ENCODE measurements around the gene DCAF5.
"Not testable (repeated sequence)": the region's sequence is repeated elsewhere in the genome, so short reads cannot be mapped to it uniquely, and the experiment has no call there.

DCAF5 gene

DNA sequence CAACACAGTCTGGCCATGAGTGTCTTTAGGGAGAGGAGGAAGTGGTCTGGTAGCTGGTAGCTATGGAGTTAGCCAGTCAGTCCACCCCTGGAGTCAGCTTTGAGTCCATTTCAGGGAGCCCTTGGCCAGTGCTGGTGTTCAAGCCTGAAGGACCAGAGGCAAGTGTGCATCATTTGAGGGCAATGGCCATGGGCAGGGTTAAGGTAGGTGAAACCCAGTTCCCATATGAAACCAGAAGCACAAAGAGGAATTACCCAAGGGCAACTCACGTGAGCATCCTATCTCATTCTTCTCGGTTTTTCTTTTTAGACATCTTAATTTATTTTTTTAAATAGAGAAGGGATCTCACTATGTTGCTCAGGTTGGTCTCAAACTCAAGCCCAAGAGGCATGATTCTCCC, 112.6 kb downstream of the DCAF5 start:
- no peak for DNase-seq

DNA sequence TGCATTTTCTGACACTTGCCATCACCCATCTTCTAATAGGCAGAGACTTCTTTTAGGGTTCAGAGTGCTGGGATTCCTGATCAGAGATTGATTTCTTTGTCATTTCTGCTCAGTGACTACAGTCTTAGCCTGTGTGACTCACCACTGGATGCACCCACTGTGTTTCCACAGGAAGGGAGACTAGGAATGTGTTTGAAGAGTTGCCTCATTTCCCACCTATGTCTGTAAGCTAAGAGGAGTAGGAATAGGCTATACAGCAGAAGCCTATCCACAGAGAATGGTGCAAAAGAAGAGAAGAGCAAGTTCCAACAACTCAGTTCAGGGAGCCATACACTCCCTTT, 113.7 kb downstream of the DCAF5 start:
- no peak for DNase-seq

DNA sequence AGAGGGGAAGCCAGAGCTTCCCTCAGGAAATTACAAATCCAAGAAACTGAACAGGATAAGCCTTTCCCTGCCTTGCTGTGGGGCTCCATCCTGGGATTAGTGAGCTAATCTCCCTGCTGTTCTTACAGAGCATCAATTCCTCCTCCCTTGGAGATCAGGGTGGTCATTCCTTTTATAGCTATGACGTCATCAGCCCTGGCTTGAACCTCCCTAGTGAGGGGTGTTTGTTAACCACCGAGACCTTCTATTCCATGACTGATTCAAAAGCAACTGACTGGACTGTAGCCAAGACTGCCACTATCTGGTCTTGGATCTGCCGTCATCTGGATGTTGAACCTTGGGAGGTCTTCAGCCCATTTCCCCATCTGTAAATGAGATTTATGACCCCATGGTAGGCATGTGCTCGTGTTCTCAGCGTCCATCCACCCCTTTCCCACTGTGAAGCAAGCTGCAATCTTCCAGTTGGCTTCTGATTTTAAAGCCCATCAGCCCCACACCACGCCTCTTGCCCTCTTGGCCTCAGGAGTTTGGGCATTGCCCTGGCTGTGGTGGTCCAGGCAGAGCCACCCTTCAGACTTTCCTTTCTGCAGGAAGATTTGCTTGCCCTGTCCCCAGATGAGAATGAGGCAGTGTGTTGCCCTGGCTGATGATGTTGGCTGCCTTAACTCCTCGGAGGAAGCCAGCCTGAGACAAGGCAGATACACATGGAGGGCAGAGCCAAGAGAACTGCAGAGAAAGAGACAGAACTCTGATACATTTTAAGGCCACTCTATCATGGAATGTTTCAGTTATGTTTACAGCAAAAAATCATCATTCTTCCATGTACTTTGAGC, 114.2 kb downstream of the DCAF5 start:
- DNase-seq = no peak

GRCh38 chr14:69037790-69038454, 115.0 kb downstream of the DCAF5 start:
- no peak for DNase-seq

- no peak for DNase-seq
Observed at GRCh38 chr14:69036757-69037506, 116.0 kb downstream of the DCAF5 start.

- no peak for DNase-seq
Observed at GRCh38 chr14:69034612-69035262, 118.2 kb downstream of the DCAF5 start.

- no peak for DNase-seq
Observed at GRCh38 chr14:69027242-69027913, 125.5 kb downstream of the DCAF5 start.

GRCh38 chr14:69023035-69023434, 129.9 kb downstream of the DCAF5 start:
- no peak for DNase-seq

GRCh38 chr14:69022093-69022492, 130.8 kb downstream of the DCAF5 start:
- not testable (repeated sequence) for DNase-seq

GRCh38 chr14:69017706-69018105, 135.2 kb downstream of the DCAF5 start:
- DNase-seq = no peak

GRCh38 chr14:69014829-69015259, 138.1 kb downstream of the DCAF5 start:
- DNase-seq = no peak

DNA sequence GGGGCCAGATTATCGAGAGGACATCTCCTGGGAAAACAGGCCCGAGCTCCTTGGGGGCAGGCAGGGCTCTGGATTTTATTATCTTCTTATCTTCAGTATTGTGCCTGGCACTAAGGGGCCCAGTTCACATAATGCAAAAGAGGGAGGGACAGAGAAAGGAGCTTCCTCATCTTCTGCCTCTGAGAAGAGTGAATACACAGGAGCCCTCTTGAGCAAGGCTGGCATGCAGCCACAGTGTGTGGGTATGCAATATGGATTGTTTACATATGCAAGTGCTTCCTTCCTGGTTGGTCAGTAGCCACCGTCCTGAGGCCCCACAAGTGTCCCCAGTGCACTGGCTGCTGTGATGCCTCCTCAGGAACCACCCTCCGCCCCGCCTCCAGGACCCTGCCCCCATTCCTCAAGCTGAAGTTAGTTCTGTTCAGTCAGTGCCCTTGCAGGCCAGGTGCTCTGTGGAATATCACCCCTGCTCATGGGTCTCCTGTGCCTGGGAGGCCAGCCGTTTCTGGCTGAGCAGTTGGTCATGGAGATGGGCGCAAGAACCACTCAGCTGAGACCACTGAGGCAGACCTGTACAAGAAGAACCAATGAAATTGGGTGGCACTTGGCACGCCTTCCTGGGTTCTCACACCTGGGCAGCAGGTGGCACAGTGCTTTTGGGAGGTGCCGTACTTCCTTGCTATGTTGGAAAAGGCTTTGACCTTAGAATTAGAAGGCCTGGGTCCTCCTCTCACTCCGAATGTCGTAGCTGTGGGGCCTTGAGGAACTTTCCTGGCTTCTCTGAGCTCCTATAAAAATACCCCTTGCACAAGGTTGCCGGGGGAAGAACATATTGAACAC, 138.8 kb downstream of the DCAF5 start:
- no peak for DNase-seq

DNA sequence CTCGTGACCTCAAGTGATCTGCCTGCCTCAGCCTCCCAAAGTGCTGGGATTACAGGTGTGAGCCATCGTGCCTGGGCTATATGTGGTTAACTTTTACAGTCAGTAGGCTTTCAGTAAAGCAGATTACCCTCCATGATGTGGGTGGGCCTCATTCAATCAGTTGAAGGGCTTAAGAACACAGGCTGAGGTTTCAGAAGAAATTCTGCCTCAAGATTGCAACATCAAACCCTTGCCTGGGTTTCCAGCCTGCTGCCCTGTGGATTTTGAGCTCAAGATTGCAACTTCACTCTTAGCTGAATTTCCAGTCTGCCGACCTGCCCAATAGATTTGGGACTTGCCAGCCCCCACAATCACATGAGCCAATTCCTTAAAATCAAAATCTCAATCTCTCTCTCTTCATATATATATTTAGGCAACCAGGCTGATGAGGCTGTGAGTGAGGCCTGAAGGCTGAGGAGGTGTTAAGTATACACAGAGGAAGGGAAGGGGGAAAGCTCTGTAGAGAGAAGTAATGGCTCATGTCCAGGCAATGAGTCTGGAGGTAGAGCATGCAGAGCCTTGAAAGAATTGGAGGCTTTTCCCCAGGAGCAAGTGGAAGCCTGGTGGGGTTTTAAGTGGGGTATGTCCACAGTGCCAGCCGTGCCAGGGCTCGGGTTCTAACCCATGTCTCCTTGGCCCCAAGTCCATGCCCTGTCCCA, 140.5 kb downstream of the DCAF5 start:
- no peak for DNase-seq

DNA sequence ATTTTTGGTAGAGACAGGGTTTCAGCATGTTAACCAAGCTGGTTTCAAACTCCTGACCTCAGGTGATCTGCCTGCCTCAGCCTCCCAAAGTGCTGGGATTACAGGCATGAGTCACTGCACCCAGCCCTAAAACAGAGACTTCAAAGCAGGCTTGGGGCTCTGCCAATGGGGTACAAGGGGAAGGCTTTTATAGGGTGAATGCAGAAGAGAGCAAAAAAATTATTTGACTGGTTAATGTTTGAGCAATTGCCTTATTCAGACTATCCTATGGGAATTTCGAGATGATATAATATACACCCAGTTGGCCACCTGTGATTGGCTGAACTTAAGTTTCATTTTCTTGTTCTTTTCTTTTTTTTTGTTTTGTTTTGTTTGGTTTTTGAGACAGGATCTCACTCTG, 142.3 kb downstream of the DCAF5 start:
- DNase-seq = no peak

DNA sequence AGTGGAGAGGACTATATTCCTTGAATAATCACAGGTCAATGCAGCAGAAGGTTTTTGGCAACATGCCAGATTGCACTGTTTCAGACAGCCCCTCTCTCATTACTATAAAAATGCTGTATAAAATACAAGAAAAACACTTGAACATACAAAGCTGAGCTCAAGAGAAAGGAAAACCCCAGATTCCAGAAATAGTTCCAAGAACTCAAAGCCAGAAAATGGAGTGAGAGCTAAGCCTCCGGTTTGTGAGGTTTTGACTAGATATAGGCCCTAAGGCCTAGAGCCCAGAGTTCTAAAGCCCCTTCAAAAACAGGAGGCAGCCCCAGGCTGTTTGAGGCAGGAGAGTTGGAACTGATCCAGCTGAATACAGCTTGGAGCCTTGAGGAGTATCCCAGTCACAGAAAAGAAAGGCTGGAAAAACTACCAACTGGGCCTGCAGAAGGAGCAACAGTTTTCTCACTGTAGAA, 144.5 kb downstream of the DCAF5 start:
- no peak for DNase-seq

DNA sequence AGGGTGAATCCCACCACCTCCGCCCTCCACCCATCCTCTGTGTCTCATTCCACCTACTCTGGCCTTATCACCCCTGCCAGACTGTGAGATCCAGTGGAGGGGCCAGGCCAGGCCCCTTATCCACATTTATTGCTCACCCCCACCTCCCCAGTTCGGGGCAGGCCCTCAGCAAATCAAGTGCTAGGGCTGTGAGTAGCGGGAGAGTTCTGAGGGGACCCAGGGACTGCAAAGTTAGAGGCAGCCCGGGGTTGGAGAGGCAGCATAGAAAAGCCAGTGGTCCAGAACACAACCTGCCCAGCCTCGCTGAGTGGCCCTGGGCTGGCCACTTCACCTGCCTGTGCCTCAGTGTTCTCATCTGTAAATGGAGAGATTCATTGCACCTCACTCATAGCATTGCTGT, 146.6 kb downstream of the DCAF5 start:
- no peak for DNase-seq

DNA sequence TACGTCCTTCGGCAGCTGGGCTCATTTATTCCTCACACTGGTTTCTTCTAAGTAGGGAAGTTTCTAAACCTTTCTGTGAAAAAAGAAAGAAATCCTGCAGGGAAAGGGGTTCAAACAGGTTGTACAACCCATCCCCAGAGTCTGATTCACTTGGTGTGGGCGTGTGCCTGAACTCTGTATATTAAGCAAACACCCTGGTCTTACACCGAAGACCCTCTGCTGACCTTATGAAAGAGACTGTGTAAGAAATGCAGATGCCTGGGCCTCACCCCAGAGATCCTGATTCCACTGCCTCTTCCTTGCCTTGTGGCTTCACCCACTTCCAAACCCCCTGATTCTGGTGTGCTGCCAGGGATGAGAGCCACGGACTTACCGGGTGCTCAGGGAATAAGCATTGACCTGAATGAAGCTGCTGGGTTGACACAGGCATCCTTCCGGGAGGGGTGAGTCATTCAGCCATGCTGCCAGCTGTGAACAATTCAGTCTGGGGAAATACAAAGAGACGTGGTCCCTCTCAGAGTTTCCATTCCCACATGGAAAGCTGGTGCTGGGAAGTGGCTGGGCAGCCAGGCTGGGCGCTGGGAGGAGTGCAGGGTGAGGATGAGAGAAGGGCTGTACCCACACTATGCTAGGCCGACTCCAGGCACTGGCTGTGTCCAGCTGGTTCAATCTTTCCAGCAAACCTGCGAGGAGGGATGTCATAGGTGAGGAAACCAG, 147.3 kb downstream of the DCAF5 start:
- DNase-seq = no peak

DNA sequence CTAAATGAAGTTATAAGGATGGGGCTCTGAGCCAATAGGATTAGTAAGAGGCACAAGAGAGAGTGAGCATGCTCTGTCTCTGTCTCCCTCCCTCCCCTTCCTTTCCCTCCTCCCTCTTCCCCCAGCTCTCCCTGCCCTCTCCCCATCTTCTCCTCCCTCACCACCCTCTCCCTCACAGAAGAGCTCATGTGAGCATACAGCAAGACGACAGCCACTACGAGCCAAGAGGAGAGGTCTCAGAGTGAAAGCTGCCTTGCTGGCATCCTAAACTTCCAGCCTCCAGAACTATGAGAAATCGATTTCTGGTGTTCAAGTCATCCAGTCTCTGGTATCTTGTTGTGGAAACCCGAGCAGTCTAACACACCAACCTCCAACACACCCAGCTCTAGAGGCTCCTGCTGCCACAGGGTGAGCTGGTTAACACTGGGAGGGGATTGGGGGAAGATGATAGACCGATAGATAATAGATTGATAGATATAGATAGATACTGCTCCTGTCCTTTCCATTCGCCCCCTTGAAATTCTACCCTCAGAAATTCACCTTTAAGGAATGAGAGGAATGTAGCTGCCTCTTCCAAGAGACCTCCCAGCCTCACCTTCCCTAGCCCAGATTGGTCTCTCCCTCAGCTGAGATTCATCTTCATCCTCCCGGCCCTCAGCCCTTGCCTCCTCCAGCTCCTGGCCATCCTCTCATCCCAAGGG, 148.0 kb downstream of the DCAF5 start:
- DNase-seq = no peak

DNA sequence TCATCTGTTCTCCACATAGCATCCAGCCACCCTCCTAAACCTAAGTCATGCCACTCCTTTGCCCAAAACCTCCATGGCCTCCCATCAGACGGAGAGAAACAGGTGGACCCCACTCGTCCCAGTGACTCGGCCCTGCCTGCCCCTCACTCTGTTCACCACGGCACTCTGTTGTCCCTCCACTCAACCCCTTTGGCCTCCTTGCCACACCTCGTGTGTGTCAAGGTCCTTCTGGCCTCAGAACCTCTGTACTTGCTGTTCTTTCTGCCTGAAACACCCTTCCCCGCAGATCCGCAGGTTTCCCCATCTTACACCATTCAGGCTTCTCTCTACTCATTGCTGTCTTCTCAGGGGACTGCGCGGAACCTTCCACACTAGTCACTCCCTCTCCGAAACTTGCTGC, 149.3 kb downstream of the DCAF5 start:
- DNase-seq = no peak

DNA sequence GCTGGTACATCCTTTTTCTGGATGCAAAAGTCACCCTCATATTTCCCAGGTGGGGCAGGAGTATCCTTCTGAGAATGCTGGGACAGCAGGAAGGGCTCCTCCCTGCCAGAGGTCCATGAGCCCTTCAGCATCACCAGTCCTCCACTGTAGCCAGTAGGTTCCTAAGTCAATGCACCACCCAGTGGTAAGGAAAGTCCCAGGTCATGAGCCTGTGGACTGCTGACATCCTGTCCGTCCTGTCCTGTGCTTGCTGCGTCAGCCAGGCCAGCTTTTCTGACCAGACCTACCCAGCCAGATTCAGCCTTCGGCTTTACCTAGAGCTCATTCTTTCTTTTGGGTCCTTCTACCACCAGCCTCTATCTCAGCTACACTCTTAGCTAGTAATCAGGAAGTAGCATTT, 150.8 kb downstream of the DCAF5 start:
- no peak for DNase-seq
